Measurements from ENCODE around the gene OBSCN.

OBSCN gene

GRCh38 chr1:228371741-228372182 is 163.9 kb downstream of the OBSCN start:
- Histone ChIP-seq H3F3A (ENCODE audit: insufficient read depth, low read length) (no peaks in the 10 kb centered on the region), H3K4me3 (ENCODE audit: low read depth, low read length, poor library complexity, severe bottlenecking) (no peak overlapping the region), H3K4me1 (ENCODE audit: insufficient read depth, low read length, severe bottlenecking) (no peaks in the 10 kb centered on the region), H2AFZ (ENCODE audit: low read length) (no peak overlapping the region), H3K9ac (ENCODE audit: low read length) (no peak overlapping the region), H3K4me2 (ENCODE audit: low read length) (no peak overlapping the region), H3K9me2 (ENCODE audit: low read depth, low read length) (no peaks in the 10 kb centered on the region), H3K9me3 (ENCODE audit: low read length) (no peaks in the 10 kb centered on the region), H4K20me1 (ENCODE audit: insufficient read depth, low read length) (no peaks in the 10 kb centered on the region), H3K79me2 (ENCODE audit: insufficient read depth, low read length) (no peaks in the 10 kb centered on the region), H3K27ac (ENCODE audit: low read depth, low read length, poor library complexity, severe bottlenecking) (no peak overlapping the region), H3K27me3 (ENCODE audit: insufficient read depth, low read length) (no peaks in the 10 kb centered on the region; the same call in 1 of the 2 replicates), H3K36me3 (ENCODE audit: insufficient read depth, low read length) (no peaks in the 10 kb centered on the region)
- no peak for TF ChIP-seq EZH2 (IDR thresholded peaks at IDR 0.05; ENCODE audit: borderline replicate concordance, low read length)
- TF ChIP-seq CTCF (IDR thresholded peaks at IDR 0.05; ENCODE audit: low read length) = no peak

- H3K79me2 ChIP-seq (ENCODE audit: insufficient read depth, low read length) = no peaks in the 10 kb centered on the region
- no peaks in the 10 kb centered on the region for H3K9me3 ChIP-seq (ENCODE audit: low read length)
- H3K27me3 ChIP-seq (ENCODE audit: insufficient read depth, low read length) = no peaks in the 10 kb centered on the region; the same call in 1 of the 2 replicates
- H2AFZ ChIP-seq (ENCODE audit: low read length) = no peak overlapping the region
- no peak for TF ChIP-seq CTCF (IDR thresholded peaks at IDR 0.05; ENCODE audit: low read length)
- H4K20me1 ChIP-seq (ENCODE audit: insufficient read depth, low read length) = no peaks in the 10 kb centered on the region
- H3K9ac ChIP-seq (ENCODE audit: low read length) = no peak overlapping the region
- no peak overlapping the region for H3K27ac ChIP-seq (ENCODE audit: low read depth, low read length, poor library complexity, severe bottlenecking)
- no peaks in the 10 kb centered on the region for H3F3A ChIP-seq (ENCODE audit: insufficient read depth, low read length)
- H3K4me2 ChIP-seq (ENCODE audit: low read length) = no peak overlapping the region
- H3K4me1 ChIP-seq (ENCODE audit: insufficient read depth, low read length, severe bottlenecking) = no peaks in the 10 kb centered on the region
- H3K9me2 ChIP-seq (ENCODE audit: low read depth, low read length) = no peaks in the 10 kb centered on the region
- H3K4me3 ChIP-seq (ENCODE audit: low read depth, low read length, poor library complexity, severe bottlenecking) = no peak overlapping the region
- no peaks in the 10 kb centered on the region for H3K36me3 ChIP-seq (ENCODE audit: insufficient read depth, low read length)
Observed at GRCh38 chr1:228372183-228373003, 164.5 kb downstream of the OBSCN start.

GRCh38 chr1:228373004-228373680 is 165.3 kb downstream of the OBSCN start:
- Histone ChIP-seq H3K36me3 (ENCODE audit: insufficient read depth, low read length) (no peaks in the 10 kb centered on the region), H3K27me3 (ENCODE audit: insufficient read depth, low read length) (no peaks in the 10 kb centered on the region; the same call in 1 of the 2 replicates), H3K27ac (ENCODE audit: low read depth, low read length, poor library complexity, severe bottlenecking) (no peak overlapping the region), H3K9me2 (ENCODE audit: low read depth, low read length) (no peaks in the 10 kb centered on the region), H3K4me2 (ENCODE audit: low read length) (no peak overlapping the region), H2AFZ (ENCODE audit: low read length) (no peak overlapping the region), H3K79me2 (ENCODE audit: insufficient read depth, low read length) (no peaks in the 10 kb centered on the region), H3K4me1 (ENCODE audit: insufficient read depth, low read length, severe bottlenecking) (no peaks in the 10 kb centered on the region), H4K20me1 (ENCODE audit: insufficient read depth, low read length) (no peaks in the 10 kb centered on the region), H3F3A (ENCODE audit: insufficient read depth, low read length) (no peaks in the 10 kb centered on the region), H3K9ac (ENCODE audit: low read length) (no peak overlapping the region), H3K4me3 (ENCODE audit: low read depth, low read length, poor library complexity, severe bottlenecking) (no peak overlapping the region), H3K9me3 (ENCODE audit: low read length) (no peaks in the 10 kb centered on the region)
- no peak for TF ChIP-seq EZH2 (IDR thresholded peaks at IDR 0.05; ENCODE audit: borderline replicate concordance, low read length)
- no peak for TF ChIP-seq CTCF (IDR thresholded peaks at IDR 0.05; ENCODE audit: low read length)
